ENCODE results near the gene CAMK4. TPM values are rescaled to one million over a fixed set of nuclear protein-coding genes. Genes with fewer than 3 reads are reported as not detected.
A peak's percentile ranks its signal among the peaks of the same experiment; 100 is the strongest.

Gene CAMK4
- total RNA-seq, result under 0.01 and 0.44 TPM in 2 replicates

- peak; percentile 4 to 36 for DNase-seq (ENCODE audit: low read depth in 2 of 2)
Observed at GRCh38 chr5:111223787-111224560, at the start of gene CAMK4. TSS of gene CAMK4 (plus strand) at chr5:111224384. CDS start at chr5:111224484, 100 bp downstream.

DNA sequence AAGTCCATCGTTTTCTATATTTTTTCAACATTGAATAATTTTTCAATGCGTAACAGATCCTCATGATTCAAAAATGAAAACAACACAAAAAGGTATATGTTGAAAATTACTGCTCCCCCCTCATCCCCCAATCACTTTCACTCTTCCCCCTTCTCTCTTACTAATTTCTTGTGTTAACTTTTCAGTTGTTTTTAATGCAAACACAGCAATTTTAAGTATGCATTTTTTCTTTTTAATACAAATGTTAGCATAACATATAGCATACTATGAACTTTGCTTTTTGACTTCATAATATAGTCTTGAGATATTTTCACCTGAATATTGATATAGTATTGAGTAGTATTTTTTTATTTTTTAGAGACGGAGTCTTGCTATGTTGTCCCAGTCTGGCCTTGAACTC is 41.1 kb upstream of the CAMK4 start:
- no peak for DNase-seq (ENCODE audit: low read depth in 2 of 2)

DNA sequence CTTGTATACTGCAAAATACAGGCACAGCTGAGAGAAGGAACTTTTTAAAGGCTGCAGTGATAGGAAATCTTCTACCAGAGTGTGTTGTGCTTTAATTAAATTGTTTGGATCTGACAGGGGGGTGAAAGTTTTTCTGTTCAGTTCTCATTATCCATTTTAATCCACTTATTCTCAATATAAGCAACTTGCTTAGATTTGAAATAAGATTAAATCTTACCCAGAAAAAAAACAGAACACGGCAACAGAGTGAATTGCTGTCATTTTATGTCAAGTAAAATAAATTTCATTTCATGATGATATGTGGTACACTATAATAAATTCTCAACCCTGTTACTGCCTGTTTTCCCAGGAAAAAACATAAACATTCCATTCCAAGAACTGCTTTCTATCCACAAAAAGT is 37.1 kb upstream of the CAMK4 start:
- no peak for DNase-seq (ENCODE audit: low read depth in 2 of 2)

DNA sequence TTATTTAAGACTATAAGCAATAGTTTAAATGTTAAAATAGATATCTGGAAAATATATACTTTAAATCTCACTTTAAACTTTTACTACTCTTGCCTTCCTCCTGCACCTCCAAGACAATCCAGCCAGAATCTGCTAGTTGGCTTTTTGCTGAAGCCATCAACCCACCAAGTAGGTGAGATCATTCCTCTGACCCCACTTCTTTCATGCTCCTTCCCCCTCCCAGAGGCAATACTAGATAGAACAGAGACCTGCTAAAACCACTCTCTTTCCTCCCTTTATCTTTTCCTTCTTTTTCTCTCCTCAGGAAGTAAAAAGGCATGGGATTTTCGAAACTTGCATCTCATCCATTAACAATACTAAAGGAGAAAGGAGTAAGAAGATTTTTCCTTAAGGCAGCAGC is 30.1 kb upstream of the CAMK4 start:
- no peak for DNase-seq (ENCODE audit: low read depth in 2 of 2)

- no peak for DNase-seq (ENCODE audit: low read depth in 2 of 2)
Observed at GRCh38 chr5:111194925-111195324, 29.3 kb upstream of the CAMK4 start.

DNA sequence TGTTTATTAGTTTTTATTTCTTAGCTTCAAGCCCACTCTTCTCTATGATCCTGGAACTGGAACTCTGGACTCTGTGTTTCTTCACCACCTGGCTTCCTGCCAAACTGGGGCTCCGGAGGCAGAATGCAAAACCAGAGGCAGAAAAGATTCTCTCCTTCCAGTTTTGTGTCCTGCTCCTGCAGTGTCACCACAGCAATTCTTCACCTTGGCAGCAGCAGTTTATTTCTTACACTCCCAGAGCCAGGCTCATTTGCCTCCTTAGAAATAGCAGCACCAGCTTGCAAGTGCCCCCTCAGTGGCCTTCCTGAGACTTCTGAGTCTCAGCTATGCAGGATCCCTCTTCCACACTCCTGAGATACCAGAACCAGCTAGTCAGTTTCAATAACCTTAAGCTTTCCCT is 26.7 kb upstream of the CAMK4 start:
- no peak for DNase-seq (ENCODE audit: low read depth in 2 of 2)

DNA sequence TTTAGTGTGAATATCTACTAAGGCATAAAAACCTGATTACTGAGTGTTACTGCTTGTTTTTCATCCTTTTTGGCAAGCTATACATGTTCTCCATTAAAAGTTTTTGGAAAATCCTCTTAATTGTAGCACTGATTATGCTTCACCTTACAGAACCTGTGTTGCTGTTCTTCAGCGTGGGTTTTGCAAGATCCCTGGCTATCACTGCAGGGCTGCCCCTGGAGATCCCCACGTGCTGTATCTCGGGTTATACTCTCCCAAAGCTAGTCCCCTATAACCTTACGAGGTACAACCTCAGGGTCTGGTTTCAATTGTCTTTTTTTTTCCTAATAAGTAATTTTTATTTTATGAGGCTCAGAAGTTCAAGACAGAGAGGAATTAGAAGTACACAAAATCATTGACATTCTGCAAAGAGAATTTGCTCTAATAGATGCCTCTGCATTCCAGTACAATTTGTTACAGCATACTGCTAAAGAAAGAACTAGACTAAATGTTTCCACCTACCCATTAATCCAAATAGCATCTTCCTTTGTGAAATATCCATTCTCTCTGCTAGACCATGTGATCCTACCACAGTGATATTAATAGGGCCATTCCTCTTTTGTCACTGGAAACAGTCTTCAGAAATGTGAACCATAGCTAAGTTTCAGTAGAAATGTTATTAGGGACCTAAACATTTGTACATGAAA is 25.8 kb upstream of the CAMK4 start:
- DNase-seq (ENCODE audit: low read depth in 2 of 2), result no peak

DNA sequence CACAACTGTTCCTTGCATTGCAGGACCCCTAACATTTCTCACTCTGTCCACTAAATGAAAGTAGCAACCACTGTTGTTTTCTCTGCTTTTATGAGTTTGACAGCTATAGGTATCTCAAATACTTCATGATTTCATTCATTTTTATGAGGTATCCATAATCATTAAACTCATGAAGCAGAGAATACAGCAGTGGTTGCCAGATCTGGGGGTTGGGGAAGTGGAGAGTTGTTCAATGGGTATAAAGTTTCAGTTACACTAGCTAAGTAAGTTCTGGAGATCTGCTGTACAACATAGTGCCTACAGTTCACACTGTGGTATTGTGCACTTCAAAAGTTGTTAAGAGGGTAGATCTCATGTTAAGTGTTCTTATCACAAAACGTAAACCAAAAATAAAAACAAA is 23.4 kb upstream of the CAMK4 start:
- DNase-seq (ENCODE audit: low read depth in 2 of 2), result no peak

DNA sequence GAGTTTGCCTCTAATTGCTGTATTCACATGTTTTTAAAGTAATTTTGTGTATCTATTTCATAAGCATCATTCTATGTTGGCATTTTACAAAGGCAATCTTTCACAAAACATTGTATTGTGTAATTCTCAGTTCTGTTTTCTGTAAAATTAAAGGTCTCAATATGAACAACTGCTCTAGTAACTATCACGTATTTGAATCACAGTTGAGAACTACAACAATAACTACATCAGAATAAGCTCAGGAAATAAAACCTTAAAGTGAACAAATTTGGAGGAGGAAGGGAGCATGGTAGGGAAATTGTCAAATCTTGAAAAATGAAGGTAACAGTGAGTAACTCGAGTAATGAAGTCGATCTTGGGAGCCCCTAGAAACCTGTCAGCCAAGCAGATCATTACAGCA is 22.5 kb upstream of the CAMK4 start:
- DNase-seq (ENCODE audit: low read depth in 2 of 2), result no peak

DNA sequence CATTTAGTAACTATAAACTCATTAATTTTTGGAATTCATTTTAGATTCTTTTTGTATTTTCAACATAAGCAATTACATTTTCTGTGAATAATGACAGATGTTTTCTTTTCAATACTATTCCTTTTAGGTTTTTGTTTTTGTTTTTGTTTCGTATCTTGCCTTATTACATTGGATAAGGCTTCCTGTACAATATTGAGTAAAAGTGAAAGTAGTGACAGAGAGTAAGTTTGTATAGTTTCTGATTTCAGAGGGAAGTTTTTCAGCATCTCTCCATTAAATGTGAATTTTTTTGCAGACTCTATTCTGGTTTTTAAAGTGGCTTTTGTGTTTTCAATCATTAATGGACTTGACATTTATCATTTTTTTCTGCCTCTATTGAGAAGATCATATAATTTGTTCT is 12.8 kb upstream of the CAMK4 start:
- DNase-seq (ENCODE audit: low read depth in 2 of 2), result no peak

DNA sequence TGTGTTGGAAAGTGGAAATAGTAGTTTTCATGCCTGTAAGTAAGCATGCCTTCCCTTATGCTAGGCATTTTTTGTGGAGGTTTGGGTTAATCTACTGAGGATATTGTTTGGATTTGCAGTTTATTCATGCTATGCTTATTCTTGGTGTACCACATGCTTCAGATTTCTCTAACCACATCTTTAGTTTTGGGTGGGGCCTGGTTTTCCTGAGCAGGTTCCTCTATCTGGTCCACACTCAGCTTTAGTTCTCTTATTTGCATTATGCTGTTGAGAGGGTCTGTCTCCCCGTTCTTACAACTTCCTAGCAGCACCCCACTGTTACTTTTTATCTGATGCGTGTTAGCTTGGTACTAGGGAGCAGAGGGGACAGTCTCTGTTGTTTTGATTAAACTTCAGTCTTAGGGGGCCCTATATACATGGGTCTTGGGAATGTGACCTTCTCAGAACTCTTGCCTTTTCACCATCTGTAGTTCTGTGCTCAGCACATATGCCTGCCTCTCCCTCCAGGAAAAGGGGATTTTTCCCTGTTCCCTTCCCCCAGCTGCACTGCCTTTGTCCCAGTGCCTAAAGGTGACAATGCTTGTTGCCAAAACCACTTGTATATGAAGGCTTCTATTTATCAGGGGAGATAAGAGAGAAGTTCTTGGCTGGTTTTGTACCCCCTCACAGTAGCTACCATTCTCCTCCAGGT is 10.0 kb upstream of the CAMK4 start:
- DNase-seq (ENCODE audit: low read depth in 2 of 2), result no peak

- no peak for DNase-seq (ENCODE audit: low read depth in 2 of 2)
Observed at GRCh38 chr5:111215971-111216370, 8.2 kb upstream of the CAMK4 start.

GRCh38 chr5:111221139-111221538 is 3.0 kb upstream of the CAMK4 start:
- no peak for DNase-seq (ENCODE audit: low read depth in 2 of 2)

DNA sequence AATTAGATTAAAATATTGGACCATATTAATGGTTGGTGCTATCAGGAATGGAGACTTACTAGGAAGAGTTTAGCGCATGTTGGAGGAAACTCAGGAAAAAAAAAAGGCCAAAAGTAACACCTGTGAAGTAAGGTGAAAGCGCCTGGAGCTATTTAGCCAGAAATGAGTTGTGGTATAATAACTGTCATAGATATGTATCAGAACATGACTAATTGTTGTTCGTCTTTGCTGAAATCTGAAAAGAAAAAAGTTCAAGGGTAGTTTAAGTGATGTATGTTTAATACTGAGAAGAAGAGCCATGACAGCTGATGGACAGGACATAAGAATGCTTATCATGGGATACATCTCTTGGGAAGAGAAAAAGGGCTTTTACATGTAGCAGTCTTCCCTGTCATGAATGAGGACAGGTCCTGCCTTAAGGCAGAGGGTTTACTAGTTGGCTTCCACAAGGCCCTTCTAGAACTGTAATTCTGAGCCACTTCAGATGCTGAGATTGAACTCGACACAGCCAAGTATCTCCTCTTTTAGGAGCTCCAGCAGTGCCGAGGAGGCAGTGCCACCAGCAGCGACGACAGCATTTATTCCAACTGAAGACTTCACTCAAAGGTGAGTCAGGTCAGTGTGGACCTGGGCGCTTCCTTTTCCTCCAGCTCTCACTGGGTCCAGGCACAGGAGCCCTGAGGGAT is 940 bp upstream of the CAMK4 start:
- DNase-seq (ENCODE audit: low read depth in 2 of 2), result no peak

GRCh38 chr5:111224561-111225345 is 569 bp downstream of the CAMK4 start:
- DNase-seq (ENCODE audit: low read depth in 2 of 2), result no peak

DNA sequence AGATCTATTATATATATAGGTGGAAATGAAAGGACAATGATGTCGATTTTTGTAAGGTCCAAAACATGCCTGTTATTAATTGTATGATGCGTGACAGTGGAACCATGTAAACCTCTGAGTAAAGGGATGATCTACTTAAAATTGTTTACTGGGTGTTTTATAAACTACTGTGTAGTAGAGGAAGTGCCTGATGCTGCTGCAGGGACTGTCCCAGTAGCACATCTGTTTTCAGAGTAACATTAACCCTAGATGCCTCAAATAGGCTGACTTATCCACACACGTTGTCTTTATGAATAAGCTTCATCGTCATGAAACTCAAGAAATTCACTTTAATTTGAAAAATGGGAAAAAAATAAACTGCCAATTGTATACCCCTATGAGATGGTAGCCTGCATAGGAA is 1.7 kb downstream of the CAMK4 start:
- DNase-seq (ENCODE audit: low read depth in 2 of 2), result no peak

DNA sequence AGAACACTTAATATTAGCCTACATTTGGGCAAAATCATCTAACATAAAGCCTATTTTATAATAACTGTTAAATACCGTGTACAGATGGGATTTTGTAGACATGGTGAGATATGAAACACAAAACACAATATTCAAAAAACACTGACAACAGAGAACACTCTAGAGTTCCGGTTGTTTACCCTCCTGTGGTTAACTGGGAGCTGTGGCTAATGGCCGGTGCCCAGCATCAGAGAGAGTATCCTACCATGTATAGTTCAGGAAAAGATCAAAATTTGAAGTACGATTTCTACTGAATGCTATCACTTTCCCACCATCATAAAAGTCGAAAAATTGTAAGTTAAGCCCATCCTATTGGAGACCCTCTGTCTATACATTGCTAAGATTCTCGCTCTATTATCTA is 2.4 kb downstream of the CAMK4 start:
- no peak for DNase-seq (ENCODE audit: low read depth in 2 of 2)

DNA sequence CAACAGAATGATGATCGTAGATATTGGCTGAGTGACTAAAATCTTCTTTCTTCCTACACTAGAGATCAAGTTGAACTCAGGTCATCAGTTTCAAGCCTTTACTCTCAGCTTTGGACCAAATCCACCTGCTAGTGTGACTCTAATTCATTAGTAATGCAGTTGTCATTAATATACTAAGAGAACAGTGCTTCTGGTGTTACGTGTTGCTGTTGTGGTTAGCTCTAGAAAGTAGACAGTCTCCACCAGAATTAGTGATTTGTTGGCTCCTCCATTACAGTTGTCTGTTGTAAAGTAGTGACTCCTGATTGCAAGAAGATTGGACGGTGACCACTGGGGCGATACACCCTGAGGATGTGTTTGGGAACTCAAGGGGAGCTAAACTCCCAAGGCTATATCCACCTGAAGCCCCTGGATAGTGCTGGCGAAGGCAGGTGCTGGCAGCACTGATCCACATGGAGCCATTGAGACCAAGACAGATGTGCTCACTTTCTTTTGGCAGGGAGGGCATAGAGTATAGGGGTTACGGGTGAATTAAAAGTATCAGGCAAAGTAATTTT is 3.1 kb downstream of the CAMK4 start:
- DNase-seq (ENCODE audit: low read depth in 2 of 2), result no peak

DNA sequence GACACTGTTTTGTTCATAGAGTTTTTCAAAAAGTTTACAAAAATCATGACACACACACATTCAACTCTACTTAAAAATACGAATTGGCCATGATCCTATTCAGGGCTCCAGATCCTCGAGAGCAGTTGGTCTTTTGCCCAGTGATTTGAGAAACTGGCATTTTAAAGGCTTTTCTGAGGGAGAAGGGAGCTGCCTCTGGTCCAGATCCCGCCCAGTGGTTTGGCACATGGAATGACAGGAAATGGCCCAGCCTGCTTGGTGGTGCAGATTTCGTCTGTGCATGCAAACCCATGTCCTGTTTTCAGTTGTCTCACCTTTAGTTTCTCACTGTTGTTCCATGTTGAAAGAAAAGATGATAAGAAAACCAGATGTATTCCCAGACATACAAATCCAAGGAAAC is 3.6 kb downstream of the CAMK4 start:
- no peak for DNase-seq (ENCODE audit: low read depth in 2 of 2)

DNA sequence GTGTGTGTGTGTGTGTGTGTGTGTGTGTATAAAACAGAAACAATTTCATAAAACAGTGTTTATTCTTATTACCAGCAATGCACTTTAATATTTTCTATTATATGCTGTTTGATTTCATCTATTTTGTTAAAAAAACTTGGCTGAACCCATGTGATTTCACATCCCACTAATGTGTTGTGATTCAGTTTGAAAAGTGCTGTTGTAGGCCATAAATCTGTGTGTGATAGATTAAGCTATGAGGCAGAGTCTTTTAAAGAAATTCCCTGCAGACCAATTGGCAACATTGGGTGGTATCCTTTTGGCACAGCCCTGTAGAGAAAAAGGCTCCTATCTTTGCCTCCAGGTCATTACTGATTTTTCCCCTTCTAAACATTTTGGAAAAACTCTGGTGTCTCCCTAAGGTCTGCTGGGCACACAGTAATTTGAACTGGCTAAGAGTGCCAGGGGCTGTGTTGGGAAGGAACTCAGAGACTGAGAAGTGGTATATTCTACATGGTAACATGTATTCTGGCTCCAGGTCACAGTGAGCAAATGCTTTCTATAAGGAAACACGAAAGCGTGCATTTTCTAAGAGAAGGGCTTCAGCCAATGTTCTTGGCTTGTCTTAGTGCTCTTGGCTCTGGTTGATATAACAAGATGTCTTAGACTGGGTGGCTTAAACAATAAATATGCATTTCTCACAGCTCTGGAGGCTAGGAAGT is 4.5 kb downstream of the CAMK4 start:
- no peak for DNase-seq (ENCODE audit: low read depth in 2 of 2)

Data from lung microvascular endothelial cell (primary cell).